Glomerular visceral epithelial cell (primary cell): ENCODE measurements around the gene PLEKHJ1.
"Not testable (repeated sequence)": the region's sequence is repeated elsewhere in the genome, so short reads cannot be mapped to it uniquely, and the experiment has no call there.

Experiments used
- DNase-seq: peaks from one replicate; pipeline ENCODE4 v3.0.0-alpha.2; 2016; ENCODE audit errors: extremely low spot score

PLEKHJ1 gene

GRCh38 chr19:2236314-2237050 is at the start of gene PLEKHJ1, which contains the start of gene SF3A2:
TSS of gene PLEKHJ1 (minus strand) at chr19:2236329. CDS start at chr19:2236248, 81 bp downstream.
TSS of gene SF3A2 (plus strand) at chr19:2236824. CDS start at chr19:2243419, 6,595 bp downstream.
- peak; percentile 98 for DNase-seq

GRCh38 chr19:2283835-2284507 is 47.8 kb upstream of the PLEKHJ1 start:
- no peak for DNase-seq

GRCh38 chr19:2282862-2283237 is 46.7 kb upstream of the PLEKHJ1 start:
- DNase-seq = no peak

- DNase-seq = peak; percentile 59
These were observed 46.1 kb upstream of the PLEKHJ1 start, which contains the start of gene PEAK3 for GRCh38 chr19:2282062-2282861. TSS of gene PEAK3 (minus strand) at chr19:2282175. CDS start at chr19:2280931, 1,244 bp downstream.

GRCh38 chr19:2281265-2282061 is 45.3 kb upstream of the PLEKHJ1 start:
- not testable (repeated sequence) for DNase-seq

- DNase-seq = no peak
These were observed 44.6 kb upstream of the PLEKHJ1 start for GRCh38 chr19:2280633-2281264.

- no peak for DNase-seq
These were observed 42.5 kb upstream of the PLEKHJ1 start for GRCh38 chr19:2278459-2279158.

- no peak for DNase-seq
These were observed 41.0 kb upstream of the PLEKHJ1 start for GRCh38 chr19:2277138-2277537.

- DNase-seq = no peak
These were observed 40.4 kb upstream of the PLEKHJ1 start for GRCh38 chr19:2276429-2276986.

GRCh38 chr19:2275588-2276428 is 39.7 kb upstream of the PLEKHJ1 start:
- no peak for DNase-seq

GRCh38 chr19:2274931-2275535 is 38.9 kb upstream of the PLEKHJ1 start:
- peak; percentile 68 for DNase-seq

- no peak for DNase-seq
These were observed 38.1 kb upstream of the PLEKHJ1 start for GRCh38 chr19:2274185-2274711.

GRCh38 chr19:2273356-2274184 is 37.4 kb upstream of the PLEKHJ1 start:
- DNase-seq = peak; percentile 79

- peak; percentile 71 for DNase-seq
These were observed 35.3 kb upstream of the PLEKHJ1 start for GRCh38 chr19:2271234-2272103.

- peak; percentile 84 for DNase-seq
These were observed 34.5 kb upstream of the PLEKHJ1 start for GRCh38 chr19:2270423-2271233.

GRCh38 chr19:2270157-2270422 is 34.0 kb upstream of the PLEKHJ1 start:
- DNase-seq = no peak
